Heart left ventricle (tissue), 13 donors: Measurements from ENCODE around the gene WNT5A.

Experiments used
- POLR2A ChIP-seq, 2 donors: fragments of 450-650 bp; IDR thresholded peaks; one replicate each; pipeline ENCODE4 v1.6.1; 2017; ENCODE audit warnings: antibody characterized with exemption in 2 of 2, mild to moderate bottlenecking in 2 of 2, moderate library complexity in 2 of 2
- TF ChIP-seq, protein P1 (sequence below), 12 donors: fragments of 200-600 bp; sonication (generic) in 4 of 12; IDR thresholded peaks; one replicate each; pipeline versions ENCODE4 v1.5.0 to v1.8.0; 2018 to 2022; ENCODE audit warnings: antibody characterized with exemption in 12 of 12, mild to moderate bottlenecking in 5 of 12
- donor health status: ischemic (EF 13 %, LVEDD 7.1; RV severe dilation, severe dysfunction).
- donor health status: DM: no; HTN: yes; CAD: no.
- donor health status: DM: no; HTN: no; CAD: no.
- donor health status: ischemic (EF 25% LVEDD 6.9; RV normal size, moderate dysfunction).
- donor health status: ischemic (EF 25% LVEDD 5.7; RV mildly dilated, moderate dysfunction).
- donor health status: ischemic (EF 35%, LVEDD 5.7; RV mildly dilated, moderate dysfunction).
- donor health status: nonischemic (EF 11% LVEDD 7.7; RV severe dilation, severe dysfunction).
- donor health status: DM: yes; HTN: yes; CAD: no.
- donor health status: PGD.
- donor health status: ischemic (EF 29% LVEDD 5.4; RV normal size, mild dysfunction).
- donor health status: nonischemic (EF 23%, LVEDD 6.1; RV moderate dilation, normal function).

DNA sequence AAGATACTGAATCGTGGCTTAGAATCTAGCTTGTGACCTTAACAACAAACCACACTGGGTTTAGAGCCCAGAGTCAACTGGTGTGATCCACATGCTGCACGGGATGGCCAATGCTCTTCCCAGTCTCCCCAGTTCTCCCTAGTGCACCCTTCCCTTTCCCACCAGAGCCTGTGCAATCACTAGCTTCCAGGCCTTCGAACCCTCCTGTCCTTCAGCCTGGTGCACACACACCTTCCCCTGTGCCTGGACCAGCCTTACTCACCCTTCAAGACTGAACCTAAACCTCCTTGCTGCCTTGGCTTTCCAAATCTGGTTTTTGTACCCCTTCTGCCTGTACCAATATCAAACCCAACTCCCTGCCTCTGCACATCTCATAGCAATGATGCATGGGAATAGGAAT is 43.8 kb downstream of the WNT5A start:
- TF ChIP-seq, protein P1, sequence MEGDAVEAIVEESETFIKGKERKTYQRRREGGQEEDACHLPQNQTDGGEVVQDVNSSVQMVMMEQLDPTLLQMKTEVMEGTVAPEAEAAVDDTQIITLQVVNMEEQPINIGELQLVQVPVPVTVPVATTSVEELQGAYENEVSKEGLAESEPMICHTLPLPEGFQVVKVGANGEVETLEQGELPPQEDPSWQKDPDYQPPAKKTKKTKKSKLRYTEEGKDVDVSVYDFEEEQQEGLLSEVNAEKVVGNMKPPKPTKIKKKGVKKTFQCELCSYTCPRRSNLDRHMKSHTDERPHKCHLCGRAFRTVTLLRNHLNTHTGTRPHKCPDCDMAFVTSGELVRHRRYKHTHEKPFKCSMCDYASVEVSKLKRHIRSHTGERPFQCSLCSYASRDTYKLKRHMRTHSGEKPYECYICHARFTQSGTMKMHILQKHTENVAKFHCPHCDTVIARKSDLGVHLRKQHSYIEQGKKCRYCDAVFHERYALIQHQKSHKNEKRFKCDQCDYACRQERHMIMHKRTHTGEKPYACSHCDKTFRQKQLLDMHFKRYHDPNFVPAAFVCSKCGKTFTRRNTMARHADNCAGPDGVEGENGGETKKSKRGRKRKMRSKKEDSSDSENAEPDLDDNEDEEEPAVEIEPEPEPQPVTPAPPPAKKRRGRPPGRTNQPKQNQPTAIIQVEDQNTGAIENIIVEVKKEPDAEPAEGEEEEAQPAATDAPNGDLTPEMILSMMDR (IDR thresholded peaks at IDR 0.05): no peak
- no peak for TF ChIP-seq POLR2A (IDR thresholded peaks at IDR 0.05)
